Hepatocyte (in vitro differentiated cells): Measurements from ENCODE around the gene SIN3A. TPM values are rescaled to one million over a fixed set of nuclear protein-coding genes. Genes with fewer than 3 reads are reported as not detected.
"Not testable (repeated sequence)": the region's sequence is repeated elsewhere in the genome, so short reads cannot be mapped to it uniquely, and the experiment has no call there.

Source experiments
- DNase-seq: peaks from one replicate; pipeline ENCODE4 v3.0.0-alpha.2; 2016; ENCODE audit warnings: low spot score
- H2AFZ ChIP-seq: fragments of 200-600 bp; sonication (generic); 2 replicates; pipeline ENCODE4 v1.6.0; 2016; ENCODE audit warnings: antibody characterized with exemption, mild to moderate bottlenecking
- H3K27ac ChIP-seq: fragments of 200-600 bp; sonication (generic); 2 replicates; pipeline ENCODE4 v1.5.1; 2016; ENCODE audit warnings: mild to moderate bottlenecking
- H3K27me3 ChIP-seq: fragments of 200-600 bp; sonication (generic); 2 replicates; pipeline ENCODE4 v1.6.1; 2016
- H3K36me3 ChIP-seq: fragments of 200-600 bp; sonication (generic); replicated peaks from 2 replicates; pipeline ENCODE4 v1.5.1; 2016; ENCODE audit warnings: low read depth; ENCODE audit not compliant: insufficient read depth
- H3K4me1 ChIP-seq: fragments of 200-600 bp; sonication (generic); 2 replicates; pipeline ENCODE4 v1.5.1; 2016; ENCODE audit warnings: mild to moderate bottlenecking, moderate library complexity; ENCODE audit not compliant: insufficient read depth
- H3K4me2 ChIP-seq: fragments of 200-600 bp; sonication (generic); 2 replicates; pipeline ENCODE4 v1.6.0; 2016
- H3K4me3 ChIP-seq: fragments of 200-600 bp; sonication (generic); 2 replicates; pipeline ENCODE4 v1.5.1; 2016; ENCODE audit warnings: mild to moderate bottlenecking
- H3K79me2 ChIP-seq: fragments of 200-600 bp; sonication (generic); 2 replicates; pipeline ENCODE4 v1.6.0; 2017; ENCODE audit warnings: mild to moderate bottlenecking
- H3K9me2 ChIP-seq: fragments of 200-600 bp; sonication (generic); replicated peaks from 2 replicates; pipeline ENCODE4 v1.6.0; 2017; ENCODE audit warnings: mild to moderate bottlenecking; ENCODE audit not compliant: insufficient read depth
- H3K9me3 ChIP-seq: fragments of 200-600 bp; sonication (generic); 2 replicates; pipeline ENCODE4 v1.5.1; 2016; ENCODE audit warnings: low read depth, mild to moderate bottlenecking
- H4K20me1 ChIP-seq: fragments of 200-600 bp; sonication (generic); 2 replicates; pipeline ENCODE4 v1.6.0; 2016; ENCODE audit warnings: mild to moderate bottlenecking; ENCODE audit not compliant: insufficient read depth, poor library complexity, severe bottlenecking
- EZH2 ChIP-seq: fragments of 200-600 bp; sonication (generic); IDR thresholded peaks from 2 replicates; pipeline ENCODE4 v1.6.1; 2016; ENCODE audit warnings: antibody characterized with exemption, mild to moderate bottlenecking, borderline replicate concordance
- EZH2phosphoT487 ChIP-seq: fragments of 200-600 bp; sonication (generic); IDR thresholded peaks from one replicate; pipeline ENCODE4 v1.6.1; 2018; ENCODE audit warnings: antibody characterized with exemption, mild to moderate bottlenecking, low read depth, moderate library complexity; ENCODE audit not compliant: unreplicated experiment, severe bottlenecking
- WGBS: methylation state at CpG from one replicate; pipeline ENCODE4 v1.1.6; 2016; ENCODE audit warnings: low lambda C conversion rate; ENCODE audit errors: missing lambda C conversion rate; 5-methylcytosine and 5-hydroxymethylcytosine counted together
- polyA plus RNA-seq: library from polyadenylated mRNA; unstranded; fragments of >200 nt; fragmentation: Nextera tagmentation; extraction: Ambion mirVana; gene quantifications from 2 replicates; pipeline ENCODE4 v1.2.1, GENCODE V29; 2016
- total RNA-seq: library from RNA; depleted of rRNA; stranded (reverse); fragments of >200 nt; gene quantifications from 2 replicates; pipeline ENCODE4 v1.2.3, GENCODE V29; 2014
- TF ChIP-seq, protein P1 (sequence below): fragments of 200-600 bp; sonication (generic); IDR thresholded peaks from 2 replicates; pipeline ENCODE4 v1.5.1; 2016; ENCODE audit warnings: antibody characterized with exemption, mild to moderate bottlenecking; ENCODE audit not compliant: poor library complexity

SIN3A gene
- total and polyA plus RNA-seq, 2 experiments from 2014 or later: 16.5 to 28.8 TPM

DNA sequence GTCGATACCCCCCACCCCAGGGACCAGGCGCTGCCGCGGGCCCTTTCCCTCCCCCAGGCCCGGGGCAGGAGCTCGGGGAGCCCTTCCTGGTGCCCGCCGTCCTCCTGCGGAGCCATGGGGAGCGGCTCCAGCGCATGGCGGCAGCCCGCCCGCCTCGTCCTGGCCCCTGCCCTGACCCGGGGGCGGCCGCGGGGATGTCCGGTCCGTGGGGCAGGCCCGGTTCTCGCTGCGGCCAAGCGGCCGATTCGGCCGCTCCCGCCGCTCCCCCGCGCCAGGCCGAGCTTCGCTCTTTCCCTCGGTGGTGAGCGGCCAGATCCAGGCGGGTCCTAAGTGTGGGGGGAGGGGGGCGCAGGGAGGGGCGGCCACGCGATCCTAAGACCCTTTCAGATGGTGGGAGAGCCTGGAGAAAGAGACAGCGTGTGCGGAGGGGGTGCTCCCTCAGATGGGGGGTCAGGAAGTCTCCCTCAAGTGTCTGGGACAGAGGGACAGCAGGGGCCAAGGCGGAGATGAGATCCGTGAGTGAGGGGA, 103.4 kb downstream of the SIN3A start:
- Histone ChIP-seq H3K27ac (no peak overlapping the region), H2AFZ (peak overlapping the region; percentile 91), H3K27me3 (no peaks in the 10 kb centered on the region), H3K4me1 (peaks cover 7% of the 10 kb centered on the region), H3K9me2 (no peaks in the 10 kb centered on the region), H3K79me2 (no peaks in the 10 kb centered on the region), H3K36me3 (no peaks in the 10 kb centered on the region), H3K9me3 (no peaks in the 10 kb centered on the region), H4K20me1 (no peaks in the 10 kb centered on the region), H3K4me2 (peak overlapping the region; percentile 94), H3K4me3 (peak overlapping the region; percentile 90)
- WGBS: 8% methylated on average over 3 of the region's 45 CpGs
- TF ChIP-seq EZH2 (no peak), EZH2phosphoT487 (no peak)
- TF ChIP-seq, protein P1, sequence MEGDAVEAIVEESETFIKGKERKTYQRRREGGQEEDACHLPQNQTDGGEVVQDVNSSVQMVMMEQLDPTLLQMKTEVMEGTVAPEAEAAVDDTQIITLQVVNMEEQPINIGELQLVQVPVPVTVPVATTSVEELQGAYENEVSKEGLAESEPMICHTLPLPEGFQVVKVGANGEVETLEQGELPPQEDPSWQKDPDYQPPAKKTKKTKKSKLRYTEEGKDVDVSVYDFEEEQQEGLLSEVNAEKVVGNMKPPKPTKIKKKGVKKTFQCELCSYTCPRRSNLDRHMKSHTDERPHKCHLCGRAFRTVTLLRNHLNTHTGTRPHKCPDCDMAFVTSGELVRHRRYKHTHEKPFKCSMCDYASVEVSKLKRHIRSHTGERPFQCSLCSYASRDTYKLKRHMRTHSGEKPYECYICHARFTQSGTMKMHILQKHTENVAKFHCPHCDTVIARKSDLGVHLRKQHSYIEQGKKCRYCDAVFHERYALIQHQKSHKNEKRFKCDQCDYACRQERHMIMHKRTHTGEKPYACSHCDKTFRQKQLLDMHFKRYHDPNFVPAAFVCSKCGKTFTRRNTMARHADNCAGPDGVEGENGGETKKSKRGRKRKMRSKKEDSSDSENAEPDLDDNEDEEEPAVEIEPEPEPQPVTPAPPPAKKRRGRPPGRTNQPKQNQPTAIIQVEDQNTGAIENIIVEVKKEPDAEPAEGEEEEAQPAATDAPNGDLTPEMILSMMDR: no peak
- peak; percentile 29 for DNase-seq

DNA sequence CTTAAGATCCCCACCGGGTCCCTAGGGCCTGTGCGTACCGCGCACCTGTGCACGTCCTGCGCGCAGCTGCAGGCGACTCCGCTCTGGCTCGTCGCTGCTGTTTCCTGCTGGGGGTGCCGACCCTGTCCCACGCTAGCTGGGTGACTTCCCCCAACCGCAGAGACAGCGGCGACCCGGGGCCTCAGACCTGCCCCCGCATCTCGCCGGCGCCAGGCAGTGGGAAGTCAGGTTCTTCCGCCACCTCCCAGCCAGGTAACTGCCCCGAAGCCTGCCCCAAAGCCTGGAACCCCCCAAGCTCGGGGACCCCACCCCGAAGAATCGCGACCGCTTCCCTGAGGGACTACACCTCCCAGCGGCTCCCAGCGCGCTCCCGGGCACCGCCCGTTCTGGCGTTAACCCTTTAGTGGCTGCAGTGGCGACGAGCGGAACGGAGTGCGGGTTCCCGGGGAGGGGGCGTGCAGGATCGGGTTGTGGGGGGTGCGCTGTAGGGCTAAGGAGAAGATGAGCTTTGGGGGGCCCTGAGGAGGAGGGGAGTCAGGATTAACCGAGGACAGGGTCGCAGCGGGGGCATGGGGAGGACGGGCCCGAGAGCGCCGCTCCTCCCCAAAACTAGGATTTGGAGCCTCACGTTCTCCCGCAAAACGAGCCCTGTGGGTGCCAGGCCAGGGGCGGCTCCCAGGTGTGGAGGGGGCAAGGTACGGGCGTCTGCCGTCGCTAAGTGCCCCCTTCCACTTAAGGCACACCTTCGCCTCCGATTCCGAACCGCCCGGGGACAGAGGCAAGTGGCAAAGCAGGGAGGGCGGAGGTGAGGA, 104.1 kb downstream of the SIN3A start:
- H3K27me3 ChIP-seq: no peaks in the 10 kb centered on the region
- WGBS: 2% methylated on average over 31 of the region's 65 CpGs
- H2AFZ ChIP-seq: peak overlapping the region; percentile 91
- H3K27ac ChIP-seq: peak overlapping the region; percentile 33
- peaks cover 7% of the 10 kb centered on the region for H3K4me1 ChIP-seq
- no peaks in the 10 kb centered on the region for H3K79me2 ChIP-seq
- peak; percentile 75 for DNase-seq
- H3K36me3 ChIP-seq: no peaks in the 10 kb centered on the region
- no peaks in the 10 kb centered on the region for H3K9me3 ChIP-seq
- peak overlapping the region; percentile 94 for H3K4me2 ChIP-seq
- TF ChIP-seq, protein P1: no peak
- TF ChIP-seq EZH2 (no peak), EZH2phosphoT487 (no peak)
- no peaks in the 10 kb centered on the region for H3K9me2 ChIP-seq
- H3K4me3 ChIP-seq: peak overlapping the region; percentile 90
- H4K20me1 ChIP-seq: no peaks in the 10 kb centered on the region

DNA sequence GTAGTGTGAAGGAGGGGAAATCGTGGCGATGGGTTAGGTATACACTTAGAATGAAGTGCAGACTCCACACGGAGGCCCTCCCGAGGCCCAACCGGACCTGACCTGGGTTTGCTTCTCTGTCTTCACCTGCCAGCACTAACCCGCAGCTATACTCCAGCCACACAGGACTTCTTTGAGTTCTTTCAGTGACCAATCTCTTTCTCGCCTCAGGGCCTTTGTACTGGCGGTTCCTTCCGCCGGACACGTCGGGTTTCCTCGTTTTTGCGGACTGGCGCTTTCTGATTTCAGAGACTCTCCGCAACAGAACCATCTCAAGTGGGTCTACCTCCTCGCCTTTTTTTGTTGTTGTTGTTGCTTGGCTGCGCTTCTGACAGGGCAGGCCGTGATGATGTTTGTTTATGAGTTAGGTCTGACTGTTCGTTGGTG, 104.7 kb downstream of the SIN3A start, which contains the start of gene NEIL1:
Gene NEIL1 (plus strand): TSS at position 244 of the 426 bp plus-strand sequence. CDS start 1,867 bp downstream, outside the sequence.
- H4K20me1 ChIP-seq: no peaks in the 10 kb centered on the region
- no peaks in the 10 kb centered on the region for H3K9me2 ChIP-seq
- H3K4me1 ChIP-seq: peaks cover 7% of the 10 kb centered on the region
- H3K27me3 ChIP-seq: no peaks in the 10 kb centered on the region
- peak; percentile 28 for DNase-seq
- no peaks in the 10 kb centered on the region for H3K36me3 ChIP-seq
- no peak for TF ChIP-seq EZH2phosphoT487
- no peaks in the 10 kb centered on the region for H3K9me3 ChIP-seq
- H2AFZ ChIP-seq: peak within 1 kb of the TSS; percentile 91
- 16% methylated on average over 20 of the region's 20 CpGs for WGBS
- H3K27ac ChIP-seq: peak within 1 kb of the TSS; percentile 33
- peak within 1 kb of the TSS; percentile 90 for H3K4me3 ChIP-seq
- H3K4me2 ChIP-seq: peak within 1 kb of the TSS; percentile 94
- no peaks in the 10 kb centered on the region for H3K79me2 ChIP-seq

DNA sequence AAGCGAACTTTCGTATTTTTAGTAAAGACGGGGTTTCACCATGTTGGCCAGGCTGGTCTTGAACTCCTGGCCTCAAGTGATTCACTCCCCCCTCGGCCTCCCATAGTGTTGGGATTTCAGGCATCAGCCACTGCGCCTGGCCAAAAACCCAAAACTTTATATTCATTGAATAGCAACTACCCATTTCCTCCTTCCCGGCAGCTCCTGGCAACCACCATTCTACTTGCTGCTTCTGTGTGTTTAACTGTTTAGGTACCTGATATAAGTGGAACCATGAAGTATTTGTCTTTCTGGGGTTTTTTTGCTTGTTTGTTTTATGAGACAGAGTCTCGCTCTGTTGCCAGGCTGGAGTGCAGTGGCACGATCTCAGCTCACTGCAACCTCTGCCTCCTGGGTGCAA, 107.5 kb downstream of the SIN3A start:
- 75% methylated on average over 8 of the region's 8 CpGs for WGBS
- H3K27me3 ChIP-seq, H3K4me1 ChIP-seq, H3K9me2 ChIP-seq, H3K27ac ChIP-seq, H3K4me3 ChIP-seq, H4K20me1 ChIP-seq, H3K79me2 ChIP-seq, H3K9me3 ChIP-seq, H3K4me2 ChIP-seq, H2AFZ ChIP-seq, H3K36me3 ChIP-seq, DNase-seq: not testable (repeated sequence)
